Fibroblast of the aortic adventitia (primary cell): ENCODE measurements around the gene PGF. TPM values are rescaled to one million over a fixed set of nuclear protein-coding genes. Genes with fewer than 3 reads are reported as not detected.
A peak's percentile ranks its signal among the peaks of the same experiment; 100 is the strongest.

Experiments
- DNase-seq: peaks from one replicate; pipeline ENCODE4 v3.0.0-alpha.2; 2010; ENCODE audit warnings: low read depth
- H3K4me3 ChIP-seq: 2 replicates; pipeline ENCODE4 v1.5.1; 2011; ENCODE audit warnings: low read depth, mild to moderate bottlenecking, control low read depth, low read length, moderate library complexity
- total RNA-seq: library from RNA; depleted of rRNA; stranded (reverse); fragments of >200 nt; gene quantifications from 2 replicates; pipeline ENCODE4 v1.2.3, GENCODE V29; 2012; ENCODE audit warnings: low replicate concordance
- TF ChIP-seq, protein P1 (sequence below): IDR thresholded peaks from 2 replicates; pipeline ENCODE4 v1.5.1; 2011; ENCODE audit warnings: mild to moderate bottlenecking, low read length, control low read depth, inconsistent platforms; ENCODE audit not compliant: insufficient read depth

PGF gene
- total RNA-seq, 1 donor, result 0.36 TPM

DNA sequence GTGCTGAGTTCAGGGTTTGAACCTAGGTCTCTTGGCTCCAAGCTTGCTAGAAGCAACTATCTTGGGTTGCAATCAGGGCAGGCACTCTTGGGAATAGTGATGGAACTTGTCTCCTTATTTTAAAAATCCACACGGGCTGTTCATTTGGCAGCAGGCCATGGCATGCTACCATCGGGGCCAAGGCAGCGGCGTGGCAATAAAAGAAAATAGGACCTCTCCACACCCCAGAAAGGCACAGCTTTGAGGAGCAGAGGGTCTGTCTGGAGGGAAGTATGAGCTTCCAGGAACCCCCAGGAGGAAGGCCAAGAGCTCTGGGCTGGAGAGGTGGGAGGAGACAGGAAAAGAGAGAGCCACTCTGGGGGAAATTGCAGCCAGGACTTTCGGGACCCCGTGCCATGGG is 47.7 kb downstream of the PGF start:
- TF ChIP-seq, protein P1, sequence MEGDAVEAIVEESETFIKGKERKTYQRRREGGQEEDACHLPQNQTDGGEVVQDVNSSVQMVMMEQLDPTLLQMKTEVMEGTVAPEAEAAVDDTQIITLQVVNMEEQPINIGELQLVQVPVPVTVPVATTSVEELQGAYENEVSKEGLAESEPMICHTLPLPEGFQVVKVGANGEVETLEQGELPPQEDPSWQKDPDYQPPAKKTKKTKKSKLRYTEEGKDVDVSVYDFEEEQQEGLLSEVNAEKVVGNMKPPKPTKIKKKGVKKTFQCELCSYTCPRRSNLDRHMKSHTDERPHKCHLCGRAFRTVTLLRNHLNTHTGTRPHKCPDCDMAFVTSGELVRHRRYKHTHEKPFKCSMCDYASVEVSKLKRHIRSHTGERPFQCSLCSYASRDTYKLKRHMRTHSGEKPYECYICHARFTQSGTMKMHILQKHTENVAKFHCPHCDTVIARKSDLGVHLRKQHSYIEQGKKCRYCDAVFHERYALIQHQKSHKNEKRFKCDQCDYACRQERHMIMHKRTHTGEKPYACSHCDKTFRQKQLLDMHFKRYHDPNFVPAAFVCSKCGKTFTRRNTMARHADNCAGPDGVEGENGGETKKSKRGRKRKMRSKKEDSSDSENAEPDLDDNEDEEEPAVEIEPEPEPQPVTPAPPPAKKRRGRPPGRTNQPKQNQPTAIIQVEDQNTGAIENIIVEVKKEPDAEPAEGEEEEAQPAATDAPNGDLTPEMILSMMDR, result no peak
- DNase-seq, result no peak
- no peak overlapping the region for H3K4me3 ChIP-seq

DNA sequence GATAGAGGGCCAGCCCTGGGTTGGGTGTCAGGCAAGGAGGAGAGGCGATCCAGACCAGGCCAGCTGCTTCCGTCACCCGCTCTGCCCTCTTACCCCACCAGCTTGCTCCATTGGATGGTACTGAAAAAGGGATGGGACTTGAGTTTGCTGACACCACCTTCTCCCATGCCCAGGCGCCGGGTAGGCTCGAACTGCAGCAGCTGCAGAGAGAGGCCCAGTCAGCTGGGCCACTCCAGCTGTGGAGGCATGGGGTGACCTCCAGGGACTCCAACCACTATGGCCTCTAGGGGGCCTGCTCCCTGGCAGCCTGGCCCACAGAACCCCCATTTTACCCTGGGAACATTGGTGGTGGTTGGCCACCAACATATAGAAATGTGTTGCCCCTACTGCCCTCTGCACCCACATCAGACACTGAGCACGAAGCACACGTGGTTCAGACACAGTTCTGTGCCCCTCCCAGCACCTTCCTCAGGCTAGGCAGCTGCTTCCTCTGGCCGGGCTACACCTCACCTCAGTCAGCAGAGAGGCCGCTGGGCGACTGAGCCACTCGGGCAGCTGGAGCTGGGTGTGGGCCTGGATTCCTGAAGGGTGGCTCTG is 48.4 kb downstream of the PGF start:
- H3K4me3 ChIP-seq, result no peak overlapping the region
- TF ChIP-seq, protein P1, result no peak
- no peak for DNase-seq

DNA sequence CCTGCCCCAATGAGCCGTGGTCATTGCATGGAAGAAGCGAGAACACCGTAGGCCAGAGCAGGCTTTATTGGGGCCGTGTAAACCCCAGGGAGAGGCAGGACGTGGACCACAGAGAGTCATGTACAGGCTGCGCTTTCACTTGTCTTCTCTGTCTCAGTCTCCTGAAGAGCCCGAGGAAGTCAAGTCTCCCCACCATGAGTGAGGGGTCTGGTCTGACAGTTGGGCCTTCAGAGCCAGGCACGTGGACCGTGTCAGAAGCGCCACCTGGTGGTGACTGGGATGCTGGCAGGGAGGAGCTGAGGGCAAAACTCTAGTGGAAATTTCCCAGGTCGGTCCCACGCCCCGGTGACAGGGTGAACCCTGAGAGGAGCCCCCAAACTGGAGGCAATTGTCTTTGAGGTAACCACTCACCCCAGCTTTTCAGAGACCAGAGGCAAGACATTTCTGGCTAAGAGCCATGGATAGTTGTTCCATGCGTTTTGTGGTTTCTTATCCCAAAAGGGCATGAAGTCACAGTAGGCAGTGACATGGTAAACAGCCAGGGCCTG is 49.7 kb downstream of the PGF start:
- TF ChIP-seq, protein P1, result peak; percentile 97
- DNase-seq, result peak; percentile 62

DNA sequence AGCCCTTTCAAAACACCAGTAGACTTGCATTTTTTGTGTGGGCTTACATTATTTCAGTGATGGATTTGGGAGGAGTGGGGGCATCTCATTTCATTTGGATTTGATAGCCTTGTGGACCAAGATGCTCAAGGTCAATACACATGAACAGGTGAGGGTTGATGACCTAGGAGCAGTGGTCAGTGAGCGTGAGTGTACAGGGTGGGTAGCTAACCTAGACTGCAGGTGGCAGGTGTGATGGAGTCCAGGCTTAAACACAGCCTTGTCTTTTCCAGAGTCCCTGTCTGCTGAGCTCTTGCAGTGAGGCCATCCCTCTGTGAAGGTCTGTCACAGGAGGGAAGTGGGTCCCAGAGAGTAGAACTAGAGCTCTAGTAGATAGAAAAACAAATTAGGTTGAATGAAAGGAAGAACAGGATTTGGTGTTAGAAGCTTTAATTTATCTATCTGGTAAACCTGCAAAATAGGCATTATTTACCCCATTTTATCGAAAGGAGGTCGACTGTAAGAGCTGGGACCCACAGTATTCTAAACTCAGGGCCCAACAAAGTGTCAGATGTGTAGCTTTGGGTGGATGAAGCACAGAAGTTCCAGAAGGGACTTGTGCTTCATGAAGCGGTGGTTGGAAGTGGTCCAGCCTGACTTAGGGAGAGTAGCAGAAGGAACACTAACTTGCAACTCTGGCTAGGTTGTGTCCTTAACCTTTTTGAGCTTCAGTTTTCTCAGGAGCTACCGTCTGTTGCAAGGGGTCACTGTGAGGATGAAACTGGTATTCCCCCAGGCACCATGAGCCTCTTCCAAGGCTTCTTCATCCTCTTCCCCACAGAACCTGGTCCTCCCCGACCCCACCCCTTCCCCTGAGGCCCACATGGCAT is 50.5 kb downstream of the PGF start:
- DNase-seq, result no peak
- TF ChIP-seq, protein P1, result no peak
- no peak overlapping the region for H3K4me3 ChIP-seq

More for the DNA sequence above, 49.7 kb downstream of the PGF start:
- H3K4me3 ChIP-seq, result no peak overlapping the region

DNA sequence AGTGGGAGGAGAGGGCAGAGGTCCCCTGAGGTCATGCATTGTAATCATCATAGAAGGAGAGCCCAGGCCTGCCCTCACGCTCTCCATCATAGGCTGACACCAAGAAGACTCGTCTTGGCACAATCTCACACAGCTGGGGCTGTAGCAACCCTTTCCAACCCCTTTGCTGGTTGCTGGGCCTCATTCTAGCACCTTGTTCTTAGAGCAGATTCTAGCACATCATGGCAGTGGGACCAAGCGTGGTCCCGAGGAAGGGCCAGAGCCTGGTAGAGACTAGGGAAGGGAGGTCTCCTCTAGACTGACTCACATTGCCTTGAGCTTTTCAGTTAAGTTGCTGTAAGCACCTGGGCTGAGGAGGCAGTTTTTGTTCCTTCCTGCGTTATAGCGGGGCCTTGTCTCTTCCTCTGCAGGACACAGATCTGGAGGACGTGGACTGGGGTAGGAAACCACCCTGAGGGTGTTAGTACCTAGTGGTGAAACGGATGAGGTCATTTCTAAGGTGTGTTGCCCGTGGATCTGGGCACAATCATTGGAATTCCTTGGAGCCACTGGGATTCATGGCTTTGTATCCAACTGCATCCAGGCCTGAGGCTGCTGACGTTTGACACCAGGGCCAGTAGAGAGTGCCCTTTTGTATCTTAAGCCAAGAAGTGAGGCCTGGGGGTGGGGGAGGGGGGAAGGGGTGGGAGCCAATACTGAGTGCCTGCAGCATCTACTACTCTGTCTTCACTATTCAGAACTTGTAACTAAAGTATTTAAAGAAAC is 52.3 kb downstream of the PGF start:
- H3K4me3 ChIP-seq, result no peak overlapping the region
- no peak for DNase-seq
- TF ChIP-seq, protein P1, result no peak

DNA sequence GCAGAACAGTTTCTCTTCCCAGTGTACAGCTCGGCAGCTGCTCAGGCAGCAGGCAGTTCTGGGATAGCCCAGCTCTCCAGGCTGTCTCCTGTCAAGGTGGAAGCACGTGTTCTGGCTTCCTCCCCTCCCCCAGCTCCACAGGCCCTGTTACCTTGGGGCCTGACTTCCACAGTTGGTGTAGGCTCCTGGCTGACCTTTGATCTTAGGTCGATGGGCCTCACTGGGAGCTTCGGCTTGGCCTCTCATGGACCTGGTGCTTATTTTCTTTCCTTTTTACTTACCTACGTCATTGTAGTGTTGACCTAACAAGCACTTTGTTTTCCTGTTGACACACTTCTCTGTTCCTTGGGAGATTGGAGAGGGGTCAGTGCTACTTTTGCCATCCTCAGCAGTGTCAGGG is 56.7 kb downstream of the PGF start:
- TF ChIP-seq, protein P1, result no peak
- no peak for DNase-seq
- no peak overlapping the region for H3K4me3 ChIP-seq
